ENCODE results near the gene LYZL4. TPM values are rescaled to one million over a fixed set of nuclear protein-coding genes. Genes with fewer than 3 reads are reported as not detected.
A peak's percentile ranks its signal among the peaks of the same experiment; 100 is the strongest.

LYZL4 gene
- total and polyA plus RNA-seq, 2 experiments from 2014 or later: 4.3 to 6.9 TPM

GRCh38 chr3:42355612-42356011, 54.8 kb downstream of the LYZL4 start:
- no peak overlapping the region for H3K27ac ChIP-seq
- no peaks in the 10 kb centered on the region for H3K9me3 ChIP-seq (ENCODE audit: low read depth)
- DNase-seq (ENCODE audit: low read depth in 1 of 2, low spot score in 1 of 2): no peak
- H3K27me3 ChIP-seq: no peaks in the 10 kb centered on the region
- no peak overlapping the region for H3K4me3 ChIP-seq
- H3K36me3 ChIP-seq: no peaks in the 10 kb centered on the region
- TF ChIP-seq CTCF (IDR thresholded peaks at IDR 0.05; ENCODE audit: low read depth, low read length): no peak
- H3K4me1 ChIP-seq (ENCODE audit: low read depth): peaks cover 3% of the 10 kb centered on the region

DNA sequence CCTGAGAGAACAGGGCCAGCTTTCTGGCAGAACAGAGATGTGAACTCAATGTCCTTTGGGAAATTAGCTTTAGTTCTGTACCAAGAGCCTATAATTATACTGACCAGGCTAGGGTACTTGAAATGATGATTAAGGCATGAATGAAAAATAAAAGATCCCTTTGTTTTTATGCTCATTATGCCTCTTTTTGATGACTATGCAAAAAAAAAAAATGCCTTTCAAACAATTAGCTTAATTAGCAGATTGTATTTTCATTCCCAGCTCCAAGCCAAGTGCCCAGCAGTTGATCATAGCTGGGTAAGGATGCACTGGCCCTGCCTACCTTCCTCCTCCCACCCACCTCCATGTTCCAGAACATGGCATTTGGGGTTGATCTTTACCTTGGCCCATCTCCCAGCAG, 56.8 kb downstream of the LYZL4 start:
- H3K4me3 ChIP-seq: no peak overlapping the region
- H3K27me3 ChIP-seq: no peaks in the 10 kb centered on the region
- no peak for DNase-seq (ENCODE audit: low read depth in 1 of 2, low spot score in 1 of 2)
- H3K27ac ChIP-seq: no peak overlapping the region
- H3K4me1 ChIP-seq (ENCODE audit: low read depth): peaks cover 11% of the 10 kb centered on the region
- no peak for TF ChIP-seq CTCF (IDR thresholded peaks at IDR 0.05; ENCODE audit: low read depth, low read length)
- H3K36me3 ChIP-seq: no peaks in the 10 kb centered on the region
- H3K9me3 ChIP-seq (ENCODE audit: low read depth): no peaks in the 10 kb centered on the region

DNA sequence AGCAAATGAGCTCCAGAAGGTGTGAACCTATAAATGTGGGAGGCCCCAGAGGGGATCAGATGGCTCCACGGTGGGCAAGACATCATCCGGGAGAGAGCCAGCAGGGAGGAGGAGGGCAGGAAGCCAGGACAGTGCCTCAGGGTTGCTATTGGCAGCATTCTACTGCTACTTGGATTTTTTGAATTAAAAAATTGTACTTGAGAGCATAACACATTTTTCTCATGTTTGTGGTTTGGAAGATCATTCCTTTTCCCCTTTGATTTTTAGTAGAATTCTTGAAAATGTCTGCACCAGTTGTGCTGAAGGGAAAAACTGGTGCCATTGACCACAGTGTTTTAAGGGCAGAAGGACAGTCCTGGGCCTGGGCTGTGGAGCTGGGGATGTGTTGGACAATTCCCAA, 59.2 kb downstream of the LYZL4 start:
- H3K9me3 ChIP-seq (ENCODE audit: low read depth): no peaks in the 10 kb centered on the region
- TF ChIP-seq CTCF (IDR thresholded peaks at IDR 0.05; ENCODE audit: low read depth, low read length): no peak
- H3K4me1 ChIP-seq (ENCODE audit: low read depth): peaks cover 11% of the 10 kb centered on the region
- peak in 1 of 2 donors; percentile 43 for DNase-seq (ENCODE audit: low read depth in 1 of 2, low spot score in 1 of 2)
- H3K36me3 ChIP-seq: no peaks in the 10 kb centered on the region
- H3K27ac ChIP-seq: no peak overlapping the region
- H3K4me3 ChIP-seq: no peak overlapping the region
- no peaks in the 10 kb centered on the region for H3K27me3 ChIP-seq

GRCh38 chr3:42349765-42350594, 60.4 kb downstream of the LYZL4 start:
- DNase-seq (ENCODE audit: low read depth in 1 of 2, low spot score in 1 of 2): no peak
- H3K27me3 ChIP-seq: no peaks in the 10 kb centered on the region
- H3K9me3 ChIP-seq (ENCODE audit: low read depth): no peaks in the 10 kb centered on the region
- peaks cover 11% of the 10 kb centered on the region for H3K4me1 ChIP-seq (ENCODE audit: low read depth)
- H3K36me3 ChIP-seq: no peaks in the 10 kb centered on the region
- H3K27ac ChIP-seq: no peak overlapping the region
- no peak overlapping the region for H3K4me3 ChIP-seq
- no peak for TF ChIP-seq CTCF (IDR thresholded peaks at IDR 0.05; ENCODE audit: low read depth, low read length)

DNA sequence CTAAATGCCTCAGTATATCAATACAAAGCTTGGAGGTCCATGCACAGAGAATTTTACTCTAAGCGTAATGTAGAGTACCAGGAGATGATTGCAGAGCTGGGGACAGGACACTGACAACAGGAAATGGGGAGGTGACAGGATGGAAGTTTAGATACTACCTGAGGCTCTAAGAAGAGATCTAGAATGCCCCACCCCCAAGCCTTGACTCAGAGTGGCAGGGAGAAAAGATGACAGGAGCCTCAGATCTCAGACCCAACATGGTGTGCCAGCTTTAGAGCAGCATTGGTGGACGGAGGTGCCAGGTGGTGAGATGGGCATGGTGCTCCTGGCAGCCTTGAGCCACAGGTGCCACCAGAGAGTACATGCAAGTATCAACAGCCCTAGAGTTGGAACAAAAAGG, 62.5 kb downstream of the LYZL4 start:
- Histone ChIP-seq H3K36me3 (no peaks in the 10 kb centered on the region), H3K27ac (no peak overlapping the region), H3K4me3 (no peak overlapping the region), H3K4me1 (ENCODE audit: low read depth) (peaks cover 11% of the 10 kb centered on the region), H3K27me3 (no peaks in the 10 kb centered on the region), H3K9me3 (ENCODE audit: low read depth) (no peaks in the 10 kb centered on the region)
- no peak for TF ChIP-seq CTCF (IDR thresholded peaks at IDR 0.05; ENCODE audit: low read depth, low read length)
- no peak for DNase-seq (ENCODE audit: low read depth in 1 of 2, low spot score in 1 of 2)

Other genes starting within 250 kb of the LYZL4 start
- 0.39 TPM in 1 of 2 replicates, not detected in the other for gene CCK, start 144.4 kb downstream of the LYZL4 start, total RNA-seq
- gene CCK, start 144.4 kb downstream of the LYZL4 start, polyA plus RNA-seq: 0.65 TPM in 1 of 2 replicates, not detected in the other
- 0.35 and 1.6 TPM in 2 replicates for gene VIPR1, start 92.0 kb upstream of the LYZL4 start, total RNA-seq
- gene VIPR1, start 92.0 kb upstream of the LYZL4 start, polyA plus RNA-seq: 0.60 and 0.86 TPM in 2 replicates
- gene SEC22C, start 171.4 kb upstream of the LYZL4 start, total RNA-seq: 30.9 and 41.6 TPM in 2 replicates
- 31.6 and 43.6 TPM in 2 replicates for gene SEC22C, start 171.4 kb upstream of the LYZL4 start, polyA plus RNA-seq
- gene SS18L2, start 180.2 kb upstream of the LYZL4 start, total RNA-seq: 8.9 and 9.7 TPM in 2 replicates
- 33.2 and 49.7 TPM in 2 replicates for gene SS18L2, start 180.2 kb upstream of the LYZL4 start, polyA plus RNA-seq
- gene NKTR, start 190.1 kb upstream of the LYZL4 start, total RNA-seq: 24.6 and 75.3 TPM in 2 replicates
- 50.5 and 79.5 TPM in 2 replicates for gene NKTR, start 190.1 kb upstream of the LYZL4 start, polyA plus RNA-seq
- gene ZBTB47, start 243.1 kb upstream of the LYZL4 start, total RNA-seq: 20.0 and 30.1 TPM in 2 replicates
- gene ZBTB47, start 243.1 kb upstream of the LYZL4 start, polyA plus RNA-seq: 4.1 and 5.4 TPM in 2 replicates